ENCODE results near the gene PRG3. TPM values are rescaled to one million over a fixed set of nuclear protein-coding genes. Genes with fewer than 3 reads are reported as not detected.

Gene PRG3
- total and polyA plus RNA-seq, 9 of the 15 experiments (the other 6 are each of a cell fraction or from before 2014, with no cell fraction given) = 0.18 to 0.55 (median 0.38) TPM; not detected in 6

DNA sequence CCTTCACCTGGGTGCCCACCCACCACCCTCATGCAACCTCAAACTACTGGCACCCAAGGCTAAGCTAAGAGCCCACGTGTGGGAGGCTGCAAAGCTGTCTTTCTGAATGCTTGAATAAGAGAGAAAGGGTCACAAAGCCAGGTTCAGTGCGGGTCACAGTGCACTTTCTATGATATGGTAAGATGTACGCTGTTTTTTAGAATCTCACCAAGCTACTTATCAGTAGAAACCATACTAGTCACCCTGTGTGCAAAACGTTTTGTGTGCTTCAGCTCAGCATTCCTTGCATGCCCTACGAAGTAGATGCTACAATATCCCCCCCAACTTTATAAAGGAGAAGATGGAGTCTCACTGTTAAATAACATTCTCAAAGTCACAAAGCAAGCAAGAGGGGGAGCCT is 27.9 kb downstream of the PRG3 start:
- FAIRE-seq = peak; percentile 72
- ChIA-PET POLR2A (interaction anchor here (0.6 to 1.7 kb wide), 5 partner anchors 9 to 503 kb away, joined by 3 to 5 read pairs (median 4); partner anchors contain the start of gene SSRP1), CTCF (ENCODE audit: low intra/inter-chr PET ratio) (no interaction called here)
- no TSS peak for BruUV-seq (replicated peaks)
- Histone ChIP-seq H3K9me1 (ENCODE audit: control insufficient read depth, insufficient read depth, low read length) (no peaks in the 10 kb centered on the region), H3K9me3 (replicated peaks; ENCODE audit: control insufficient read depth, insufficient read depth, low read depth, low read length) (0 out of 2 replicates have a peak, but pooled peaks cover 4% of the 10 kb centered on the region), H3K27me3 (ENCODE audit: control insufficient read depth in 2 of 2, insufficient read depth in 2 of 2, low read length in 2 of 2) (no peaks in the 10 kb centered on the region), H2AFZ (ENCODE audit: low read depth, low read length) (peak overlapping the region; percentile 83), H3K9ac (ENCODE audit: insufficient read depth in 1 of 2, low read depth in 2 of 2, low read length in 2 of 2) (peak overlapping the region; percentile 23 to 46; a peak in 2 of 4 replicates), H3K4me2 (ENCODE audit: insufficient read depth, low read length) (peak overlapping the region; percentile 61), H3K27ac (ENCODE audit: extremely low read depth, low read depth, low read length) (peak overlapping the region; percentile 49; the same call in 1 of the 3 replicates), H4K20me1 (replicated peaks; ENCODE audit: control insufficient read depth, insufficient read depth, low read length) (no peaks in the 10 kb centered on the region), H3K4me3 (no peak overlapping the region), H3K4me1 (replicated peaks in 1 of 2; ENCODE audit: control insufficient read depth in 2 of 2, insufficient read depth in 2 of 2, low read length in 2 of 2) (peaks cover 24 to 30% of the 10 kb centered on the region in 2 experiments), H3K79me2 (ENCODE audit: control insufficient read depth, insufficient read depth, low read length) (no peaks in the 10 kb centered on the region), H3K36me3 (ENCODE audit: control insufficient read depth, insufficient read depth, low read length) (no peaks in the 10 kb centered on the region)
- peak in 2 of 4 experiments; percentile 37 to 53 for DNase-seq (ENCODE audit: extremely low read depth in 1 of 4, low spot score in 3 of 4)
- intact Hi-C loops (cut with micrococcal nuclease) (loop anchor here (2.0 kb wide), 1 partner anchor 214 kb away; the partner anchor contains the start of gene UBE2L6), in situ Hi-C loops (cut with MboI) (no loop called here)
- 5% methylated on average over 5 of the region's 5 CpGs for WGBS (ENCODE audit: insufficient coverage, low coverage, missing lambda C conversion rate)
- ATAC-seq = peak; percentile 42
- TF ChIP-seq, protein P1, sequence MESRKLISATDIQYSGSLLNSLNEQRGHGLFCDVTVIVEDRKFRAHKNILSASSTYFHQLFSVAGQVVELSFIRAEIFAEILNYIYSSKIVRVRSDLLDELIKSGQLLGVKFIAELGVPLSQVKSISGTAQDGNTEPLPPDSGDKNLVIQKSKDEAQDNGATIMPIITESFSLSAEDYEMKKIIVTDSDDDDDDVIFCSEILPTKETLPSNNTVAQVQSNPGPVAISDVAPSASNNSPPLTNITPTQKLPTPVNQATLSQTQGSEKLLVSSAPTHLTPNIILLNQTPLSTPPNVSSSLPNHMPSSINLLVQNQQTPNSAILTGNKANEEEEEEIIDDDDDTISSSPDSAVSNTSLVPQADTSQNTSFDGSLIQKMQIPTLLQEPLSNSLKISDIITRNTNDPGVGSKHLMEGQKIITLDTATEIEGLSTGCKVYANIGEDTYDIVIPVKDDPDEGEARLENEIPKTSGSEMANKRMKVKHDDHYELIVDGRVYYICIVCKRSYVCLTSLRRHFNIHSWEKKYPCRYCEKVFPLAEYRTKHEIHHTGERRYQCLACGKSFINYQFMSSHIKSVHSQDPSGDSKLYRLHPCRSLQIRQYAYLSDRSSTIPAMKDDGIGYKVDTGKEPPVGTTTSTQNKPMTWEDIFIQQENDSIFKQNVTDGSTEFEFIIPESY (CRISPR knock-in tag; IDR thresholded peaks at IDR 0.05) = no peak
- TF ChIP-seq ZNF766 (CRISPR knock-in tag; conservative IDR thresholded peaks at IDR 0.05) = no peak
- TF ChIP-seq TBP (optimal IDR thresholded peaks at IDR 0.05; ENCODE audit: low read depth, low read length) = peak; percentile 13
- TF ChIP-seq ARID1B (IDR thresholded peaks at IDR 0.05) = peak; percentile 28; the same call in 1 of the 2 replicates
- TF ChIP-seq, protein P2, sequence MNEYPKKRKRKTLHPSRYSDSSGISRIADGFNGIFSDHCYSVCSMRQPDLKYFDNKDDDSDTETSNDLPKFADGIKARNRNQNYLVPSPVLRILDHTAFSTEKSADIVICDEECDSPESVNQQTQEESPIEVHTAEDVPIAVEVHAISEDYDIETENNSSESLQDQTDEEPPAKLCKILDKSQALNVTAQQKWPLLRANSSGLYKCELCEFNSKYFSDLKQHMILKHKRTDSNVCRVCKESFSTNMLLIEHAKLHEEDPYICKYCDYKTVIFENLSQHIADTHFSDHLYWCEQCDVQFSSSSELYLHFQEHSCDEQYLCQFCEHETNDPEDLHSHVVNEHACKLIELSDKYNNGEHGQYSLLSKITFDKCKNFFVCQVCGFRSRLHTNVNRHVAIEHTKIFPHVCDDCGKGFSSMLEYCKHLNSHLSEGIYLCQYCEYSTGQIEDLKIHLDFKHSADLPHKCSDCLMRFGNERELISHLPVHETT (CRISPR knock-in tag; conservative IDR thresholded peaks at IDR 0.05 in 1 of 2, IDR thresholded peaks at IDR 0.05 in 1 of 2) = no peak
- no peak for TF ChIP-seq NFATC3 (IDR thresholded peaks at IDR 0.05)
- no peak for TF ChIP-seq BHLHE40 (IDR thresholded peaks at IDR 0.05; ENCODE audit: low read length)
- no peak for TF ChIP-seq COPS2 (conservative IDR thresholded peaks at IDR 0.05)
- no peak for TF ChIP-seq SMAD1 (IDR thresholded peaks at IDR 0.05; ENCODE audit: low read depth, low read length, partially characterized antibody)
- TF ChIP-seq, protein P3, sequence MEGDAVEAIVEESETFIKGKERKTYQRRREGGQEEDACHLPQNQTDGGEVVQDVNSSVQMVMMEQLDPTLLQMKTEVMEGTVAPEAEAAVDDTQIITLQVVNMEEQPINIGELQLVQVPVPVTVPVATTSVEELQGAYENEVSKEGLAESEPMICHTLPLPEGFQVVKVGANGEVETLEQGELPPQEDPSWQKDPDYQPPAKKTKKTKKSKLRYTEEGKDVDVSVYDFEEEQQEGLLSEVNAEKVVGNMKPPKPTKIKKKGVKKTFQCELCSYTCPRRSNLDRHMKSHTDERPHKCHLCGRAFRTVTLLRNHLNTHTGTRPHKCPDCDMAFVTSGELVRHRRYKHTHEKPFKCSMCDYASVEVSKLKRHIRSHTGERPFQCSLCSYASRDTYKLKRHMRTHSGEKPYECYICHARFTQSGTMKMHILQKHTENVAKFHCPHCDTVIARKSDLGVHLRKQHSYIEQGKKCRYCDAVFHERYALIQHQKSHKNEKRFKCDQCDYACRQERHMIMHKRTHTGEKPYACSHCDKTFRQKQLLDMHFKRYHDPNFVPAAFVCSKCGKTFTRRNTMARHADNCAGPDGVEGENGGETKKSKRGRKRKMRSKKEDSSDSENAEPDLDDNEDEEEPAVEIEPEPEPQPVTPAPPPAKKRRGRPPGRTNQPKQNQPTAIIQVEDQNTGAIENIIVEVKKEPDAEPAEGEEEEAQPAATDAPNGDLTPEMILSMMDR (IDR thresholded peaks at IDR 0.05 in 2 of 3, conservative IDR thresholded peaks at IDR 0.05 in 1 of 3; ENCODE audit: insufficient read depth in 2 of 3, low read depth in 1 of 3, low read length in 3 of 3) = no peak
- TF ChIP-seq, protein P4, sequence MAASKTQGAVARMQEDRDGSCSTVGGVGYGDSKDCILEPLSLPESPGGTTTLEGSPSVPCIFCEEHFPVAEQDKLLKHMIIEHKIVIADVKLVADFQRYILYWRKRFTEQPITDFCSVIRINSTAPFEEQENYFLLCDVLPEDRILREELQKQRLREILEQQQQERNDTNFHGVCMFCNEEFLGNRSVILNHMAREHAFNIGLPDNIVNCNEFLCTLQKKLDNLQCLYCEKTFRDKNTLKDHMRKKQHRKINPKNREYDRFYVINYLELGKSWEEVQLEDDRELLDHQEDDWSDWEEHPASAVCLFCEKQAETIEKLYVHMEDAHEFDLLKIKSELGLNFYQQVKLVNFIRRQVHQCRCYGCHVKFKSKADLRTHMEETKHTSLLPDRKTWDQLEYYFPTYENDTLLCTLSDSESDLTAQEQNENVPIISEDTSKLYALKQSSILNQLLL (CRISPR knock-in tag; IDR thresholded peaks at IDR 0.05; ENCODE audit: borderline replicate concordance) = no peak
- TF ChIP-seq ZNF121 (CRISPR knock-in tag; conservative IDR thresholded peaks at IDR 0.05) = no peak

All from K562 (cell line).